PC-9 (cell line): Measurements from ENCODE around the gene CACNA2D1. TPM values are rescaled to one million over a fixed set of nuclear protein-coding genes. Genes with fewer than 3 reads are reported as not detected.

ENCODE experiments used
- BruUV-seq: library from RNA; stranded (reverse); fragments of 400-500 nt; replicated peaks from 2 replicates; lab custom pipeline; 2021; lab: Mats Ljungman, UMichigan
- CTCF ChIA-PET: fragments of 300-600 bp; sonication (Branson Sonifier 250); formaldehyde crosslinking; loops from one replicate; lab custom pipeline; 2022; ENCODE audit warnings: antibody characterized with exemption; lab: Charles Lee
- POLR2A ChIA-PET: fragments of 300-600 bp; sonication (Branson Sonifier 250); formaldehyde crosslinking; loops from one replicate; lab custom pipeline; 2022; ENCODE audit warnings: antibody characterized with exemption; ENCODE audit not compliant: unreplicated experiment; lab: Charles Lee
- DNase-seq, 2 experiments: peaks; one replicate each; pipeline versions ENCODE4 v3.0.0 to v3.0.0-alpha.2; 2015 to 2022; ENCODE audit warnings: mixed read lengths in 1 of 2
- H2AFZ ChIP-seq: fragments of 200-600 bp; sonication (generic); 2 replicates; pipeline ENCODE4 v1.8.1; 2017; ENCODE audit warnings: antibody characterized with exemption
- H3F3A ChIP-seq: fragments of 200-600 bp; sonication (generic); 2 replicates; pipeline ENCODE4 v1.8.1; 2017; ENCODE audit warnings: antibody characterized with exemption, mild to moderate bottlenecking, low read depth; ENCODE audit not compliant: insufficient read depth
- H3K27ac ChIP-seq: fragments of 200-600 bp; sonication (generic); 2 replicates; pipeline ENCODE4 v1.6.1; 2016; ENCODE audit warnings: mixed run types
- H3K27me3 ChIP-seq: fragments of 200-600 bp; sonication (generic); 2 replicates; pipeline ENCODE4 v1.6.1; 2016; ENCODE audit warnings: low read depth, mixed run types; ENCODE audit not compliant: insufficient read depth
- H3K36me3 ChIP-seq: fragments of 200-600 bp; sonication (generic); 2 replicates; pipeline ENCODE4 v1.6.1; 2016; ENCODE audit warnings: low read depth, mixed run types
- H3K4me1 ChIP-seq: fragments of 200-600 bp; sonication (generic); replicated peaks from 2 replicates; pipeline ENCODE4 v1.6.1; 2016; ENCODE audit warnings: mixed run types; ENCODE audit not compliant: insufficient read depth
- H3K4me2 ChIP-seq: fragments of 200-600 bp; sonication (generic); 2 replicates; pipeline ENCODE4 v1.6.1; 2017; ENCODE audit warnings: mixed run types
- H3K4me3 ChIP-seq: fragments of 200-600 bp; sonication (generic); 2 replicates; pipeline ENCODE4 v1.6.1; 2016; ENCODE audit warnings: mixed run types
- H3K79me2 ChIP-seq: fragments of 200-600 bp; sonication (generic); 2 replicates; pipeline ENCODE4 v1.6.1; 2017; ENCODE audit warnings: low read depth, mixed run types
- H3K9me2 ChIP-seq: fragments of 200-600 bp; sonication (generic); 2 replicates; pipeline ENCODE4 v1.8.1; 2017; ENCODE audit warnings: mild to moderate bottlenecking; ENCODE audit not compliant: insufficient read depth
- H3K9me3 ChIP-seq: fragments of 200-600 bp; sonication (generic); 2 replicates; pipeline ENCODE4 v1.8.1; 2016; ENCODE audit warnings: low read depth; ENCODE audit not compliant: insufficient read depth
- H4K20me1 ChIP-seq: fragments of 200-600 bp; sonication (generic); 2 replicates; pipeline ENCODE4 v1.8.1; 2017; ENCODE audit not compliant: insufficient read depth
- EZH2 ChIP-seq: fragments of 200-600 bp; sonication (generic); IDR thresholded peaks from 2 replicates; pipeline ENCODE4 v1.8.0; 2017; ENCODE audit warnings: antibody characterized with exemption, low read depth
- intact Hi-C: fragments of 100-400 bp; cut with micrococcal nuclease; formaldehyde crosslinking; loops from one replicate; pipeline ENCODE4 v1.10.0; 2022; ENCODE audit not compliant: unreplicated experiment
- total RNA-seq: library from RNA; stranded (reverse); gene quantifications from 2 replicates; pipeline ENCODE4 v1.2.3, GENCODE V29; 2021
- TF ChIP-seq, protein P1 (sequence below): fragments of 200-600 bp; sonication (generic); conservative IDR thresholded peaks from 2 replicates; pipeline ENCODE4 v1.6.1; 2017; ENCODE audit warnings: mixed run types, antibody characterized with exemption, mild to moderate bottlenecking, moderate library complexity

CACNA2D1 gene
- total RNA-seq, 1 experiment from 2014 or later, result 3.2 TPM

DNA sequence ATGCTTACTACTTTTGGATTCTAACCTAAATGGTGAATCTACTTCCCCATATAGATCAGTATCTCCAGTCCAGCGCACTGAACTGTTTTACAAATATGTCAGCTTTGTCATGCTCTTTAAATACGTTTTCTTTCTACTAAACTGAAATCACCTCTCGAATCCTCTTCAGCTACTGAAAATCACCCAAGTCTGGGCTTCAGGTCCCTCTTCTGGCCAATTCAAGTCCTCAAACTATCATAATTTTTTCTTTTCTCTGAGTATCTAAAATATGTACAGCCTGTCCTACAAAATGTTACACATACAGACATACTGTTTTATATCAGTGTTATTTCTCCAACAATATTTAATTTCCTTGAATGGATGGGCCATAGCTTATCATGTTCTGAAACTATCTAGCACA lies 84.2 kb downstream of the CACNA2D1 start:
- H3K9me3 ChIP-seq, result no peaks in the 10 kb centered on the region
- CTCF ChIA-PET, result no interaction called here
- no TSS peak for BruUV-seq
- POLR2A ChIA-PET, result no interaction called here
- intact Hi-C loops, result no loop called here
- no peak for DNase-seq
- no peak overlapping the region for H2AFZ ChIP-seq
- no peak overlapping the region for H3K27ac ChIP-seq
- no peak overlapping the region for H3K4me2 ChIP-seq
- H3K79me2 ChIP-seq, result no peaks in the 10 kb centered on the region
- TF ChIP-seq, protein P1, sequence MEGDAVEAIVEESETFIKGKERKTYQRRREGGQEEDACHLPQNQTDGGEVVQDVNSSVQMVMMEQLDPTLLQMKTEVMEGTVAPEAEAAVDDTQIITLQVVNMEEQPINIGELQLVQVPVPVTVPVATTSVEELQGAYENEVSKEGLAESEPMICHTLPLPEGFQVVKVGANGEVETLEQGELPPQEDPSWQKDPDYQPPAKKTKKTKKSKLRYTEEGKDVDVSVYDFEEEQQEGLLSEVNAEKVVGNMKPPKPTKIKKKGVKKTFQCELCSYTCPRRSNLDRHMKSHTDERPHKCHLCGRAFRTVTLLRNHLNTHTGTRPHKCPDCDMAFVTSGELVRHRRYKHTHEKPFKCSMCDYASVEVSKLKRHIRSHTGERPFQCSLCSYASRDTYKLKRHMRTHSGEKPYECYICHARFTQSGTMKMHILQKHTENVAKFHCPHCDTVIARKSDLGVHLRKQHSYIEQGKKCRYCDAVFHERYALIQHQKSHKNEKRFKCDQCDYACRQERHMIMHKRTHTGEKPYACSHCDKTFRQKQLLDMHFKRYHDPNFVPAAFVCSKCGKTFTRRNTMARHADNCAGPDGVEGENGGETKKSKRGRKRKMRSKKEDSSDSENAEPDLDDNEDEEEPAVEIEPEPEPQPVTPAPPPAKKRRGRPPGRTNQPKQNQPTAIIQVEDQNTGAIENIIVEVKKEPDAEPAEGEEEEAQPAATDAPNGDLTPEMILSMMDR, result no peak
- TF ChIP-seq EZH2, result no peak
- H3F3A ChIP-seq, result no peaks in the 10 kb centered on the region
- no peak overlapping the region for H3K4me3 ChIP-seq
- no peaks in the 10 kb centered on the region for H3K36me3 ChIP-seq
- no peaks in the 10 kb centered on the region for H3K4me1 ChIP-seq
- H3K27me3 ChIP-seq, result no peaks in the 10 kb centered on the region
- H4K20me1 ChIP-seq, result no peaks in the 10 kb centered on the region
- H3K9me2 ChIP-seq, result no peaks in the 10 kb centered on the region

DNA sequence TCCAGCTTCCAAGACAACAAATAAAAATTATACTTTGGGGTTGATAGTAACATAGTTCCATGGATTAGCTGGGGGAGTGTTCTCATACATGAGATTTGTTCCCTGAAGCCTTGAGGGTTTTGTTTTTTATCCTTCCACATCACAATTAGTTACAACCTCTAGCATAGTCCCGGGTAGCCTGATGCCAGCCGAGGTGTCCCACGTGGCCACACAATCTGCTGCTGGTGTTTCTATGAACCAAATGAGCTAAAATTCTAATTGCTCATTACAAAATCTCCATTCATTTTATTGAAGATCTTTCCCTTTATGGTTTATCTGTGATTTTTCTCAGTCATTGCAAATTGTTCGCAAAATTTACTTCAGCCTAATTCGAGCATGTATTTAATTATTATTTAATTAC lies 84.7 kb downstream of the CACNA2D1 start:
- Histone ChIP-seq H3K79me2 (no peaks in the 10 kb centered on the region), H3K4me1 (no peaks in the 10 kb centered on the region), H4K20me1 (no peaks in the 10 kb centered on the region), H3K4me2 (no peak overlapping the region), H3K27me3 (no peaks in the 10 kb centered on the region), H3K27ac (no peak overlapping the region), H2AFZ (no peak overlapping the region), H3K4me3 (no peak overlapping the region), H3K36me3 (no peaks in the 10 kb centered on the region), H3F3A (no peaks in the 10 kb centered on the region), H3K9me3 (no peaks in the 10 kb centered on the region), H3K9me2 (no peaks in the 10 kb centered on the region)
- TF ChIP-seq EZH2, result no peak
- TF ChIP-seq, protein P1, result no peak
- ChIA-PET POLR2A (no interaction called here), CTCF (no interaction called here)
- no TSS peak for BruUV-seq
- intact Hi-C loops, result no loop called here
- no peak for DNase-seq

DNA sequence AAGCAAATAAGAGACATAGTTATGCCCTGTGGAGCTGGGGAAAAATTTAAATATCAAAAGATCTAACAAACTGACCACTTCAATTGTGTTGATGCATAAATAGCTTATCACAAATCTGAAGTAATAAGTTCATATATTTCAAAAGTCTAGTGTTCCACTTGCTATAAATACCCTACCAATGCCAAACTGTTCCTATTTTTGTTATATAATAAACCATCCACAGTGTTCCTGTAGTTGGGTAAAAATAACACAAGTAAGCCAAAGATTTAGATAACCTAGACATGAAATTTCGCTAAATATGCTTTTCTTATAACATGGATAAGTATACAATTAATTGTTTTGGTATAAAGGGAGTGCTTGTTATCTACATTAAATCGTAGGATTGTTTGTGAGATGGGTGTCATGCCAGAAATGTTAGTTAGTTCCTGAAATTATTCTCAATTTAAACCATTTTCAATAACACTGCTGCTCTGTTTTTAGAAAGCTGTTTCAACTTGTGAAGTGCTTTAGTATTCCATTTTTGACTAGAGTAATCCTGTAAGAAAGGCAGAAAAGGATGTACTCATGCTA lies 85.5 kb downstream of the CACNA2D1 start:
- no peak for DNase-seq
- H3K79me2 ChIP-seq, result no peaks in the 10 kb centered on the region
- H3K27ac ChIP-seq, result no peak overlapping the region
- H3K4me3 ChIP-seq, result no peak overlapping the region
- no peak overlapping the region for H3K4me2 ChIP-seq
- intact Hi-C loops, result no loop called here
- TF ChIP-seq EZH2, result no peak
- TF ChIP-seq, protein P1, result no peak
- CTCF ChIA-PET, result no interaction called here
- no peaks in the 10 kb centered on the region for H3K4me1 ChIP-seq
- no peaks in the 10 kb centered on the region for H3K36me3 ChIP-seq
- H3K9me3 ChIP-seq, result no peaks in the 10 kb centered on the region
- no TSS peak for BruUV-seq
- H3F3A ChIP-seq, result no peaks in the 10 kb centered on the region
- no peaks in the 10 kb centered on the region for H3K27me3 ChIP-seq
- H3K9me2 ChIP-seq, result no peaks in the 10 kb centered on the region
- no peak overlapping the region for H2AFZ ChIP-seq
- H4K20me1 ChIP-seq, result no peaks in the 10 kb centered on the region
- POLR2A ChIA-PET, result interaction anchor here (0.6 kb wide), 1 partner anchor 32 kb away, joined by 7 read pairs; no protein-coding TSS in a partner anchor
